Medulla oblongata (tissue), 1 donor: ENCODE results near the gene PAK3.

ENCODE experiments used
- DNase-seq: peaks from one replicate; pipeline ENCODE4 v3.0.0-alpha.2; 2015; ENCODE audit errors: extremely low spot score

PAK3 gene

GRCh38 chrX:111095974-111096895, at the start of gene PAK3:
Gene PAK3, plus strand, starts transcription at chrX:111096191. Its CDS starts 26,913 bp downstream, at chrX:111123104.
- peak; percentile 2 for DNase-seq

- DNase-seq: no peak
Measured at GRCh38 chrX:111047575-111047974, 48.4 kb upstream of the PAK3 start.

GRCh38 chrX:111052478-111052877, 43.5 kb upstream of the PAK3 start:
- no peak for DNase-seq

DNA sequence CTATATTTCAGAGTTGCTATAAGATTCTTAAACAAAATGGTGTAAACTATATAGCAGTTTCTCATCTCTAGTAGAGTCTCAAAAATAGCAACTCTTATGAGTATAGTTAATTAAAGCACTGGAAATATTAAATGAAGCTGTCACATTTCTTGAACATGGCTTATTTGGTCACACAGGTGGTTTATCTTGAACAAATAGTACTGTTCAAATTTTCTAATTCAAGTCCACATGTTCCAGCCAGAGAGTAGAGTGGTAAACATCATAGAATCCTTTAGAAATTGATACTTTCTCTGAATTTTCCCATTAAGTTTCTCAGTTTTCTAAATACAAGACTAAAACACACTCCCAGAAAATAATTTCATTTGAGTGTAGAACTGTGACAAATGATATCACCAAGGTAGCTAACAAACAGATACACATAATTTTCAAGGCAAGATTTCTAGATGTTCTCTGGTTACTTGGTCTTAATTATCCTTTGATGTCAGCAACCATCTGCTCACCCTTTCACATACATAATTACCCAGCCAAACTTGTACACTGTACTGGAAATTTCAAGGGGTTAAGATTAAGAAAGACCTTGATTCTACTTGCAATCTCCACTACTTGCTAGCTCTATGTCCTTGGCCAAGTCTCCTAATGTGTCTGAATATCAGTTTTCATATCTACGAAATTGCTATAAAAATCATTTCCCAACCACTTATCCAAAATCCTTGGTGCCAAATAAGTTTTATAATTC, 24.3 kb upstream of the PAK3 start:
- DNase-seq: no peak

DNA sequence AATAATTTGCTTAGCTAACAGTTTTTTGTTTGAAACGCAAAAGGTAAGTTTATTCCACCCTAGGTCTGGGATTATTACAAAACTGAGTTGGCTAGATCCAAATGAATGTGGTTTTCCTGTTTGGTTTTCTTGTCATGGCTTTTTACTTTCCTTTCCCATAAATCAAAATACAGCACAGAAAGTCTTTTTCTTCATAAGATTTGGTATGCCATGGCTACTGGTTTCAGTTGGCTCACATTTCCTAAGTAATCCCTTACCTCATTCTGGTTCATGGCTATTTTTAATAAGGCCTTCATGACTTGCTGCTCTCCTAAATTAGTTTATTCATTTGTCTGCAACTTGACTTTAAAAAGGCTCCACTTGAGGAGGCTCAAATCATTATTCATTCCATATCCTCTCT, 12.9 kb upstream of the PAK3 start:
- DNase-seq: no peak

DNA sequence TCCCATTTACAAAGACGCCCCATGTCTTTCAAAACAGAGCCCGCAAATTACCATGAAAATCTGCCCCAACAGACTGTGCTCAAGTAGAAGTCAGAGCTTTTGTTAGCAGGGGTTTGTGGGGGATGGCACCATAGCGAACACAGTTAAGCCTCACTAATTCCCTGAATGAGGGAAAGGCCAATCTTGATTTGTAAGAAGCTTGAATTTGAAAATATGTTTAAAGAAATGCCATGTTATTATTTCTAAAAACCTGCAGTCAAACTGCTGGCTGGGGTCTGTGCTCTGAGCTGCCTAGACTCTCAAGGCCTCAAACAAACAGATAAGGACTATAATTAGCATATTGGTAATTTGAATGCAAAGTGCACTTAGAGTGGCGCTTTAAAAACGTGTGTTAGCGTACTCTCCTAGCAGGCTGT, 9.4 kb upstream of the PAK3 start:
- DNase-seq: no peak

DNA sequence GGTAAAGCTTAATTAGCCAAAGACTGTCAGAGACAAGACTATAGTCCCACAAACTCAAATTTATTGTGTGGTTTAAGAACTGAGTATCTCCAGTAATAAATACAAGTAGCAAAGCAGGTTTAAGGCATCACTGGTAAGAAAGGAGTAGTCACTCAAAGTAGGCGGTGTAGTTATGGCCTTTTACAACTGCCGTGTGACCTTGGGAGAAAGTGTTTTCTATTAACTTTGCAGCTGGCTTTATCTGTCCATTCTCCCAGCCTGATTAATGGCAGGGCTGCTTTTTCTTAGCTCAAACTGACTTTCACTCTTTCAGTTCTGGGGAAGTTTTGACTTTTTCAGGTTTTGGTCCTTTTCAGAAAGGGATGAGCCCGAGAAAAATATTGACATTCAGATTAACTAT, 7.4 kb upstream of the PAK3 start:
- DNase-seq: no peak

DNA sequence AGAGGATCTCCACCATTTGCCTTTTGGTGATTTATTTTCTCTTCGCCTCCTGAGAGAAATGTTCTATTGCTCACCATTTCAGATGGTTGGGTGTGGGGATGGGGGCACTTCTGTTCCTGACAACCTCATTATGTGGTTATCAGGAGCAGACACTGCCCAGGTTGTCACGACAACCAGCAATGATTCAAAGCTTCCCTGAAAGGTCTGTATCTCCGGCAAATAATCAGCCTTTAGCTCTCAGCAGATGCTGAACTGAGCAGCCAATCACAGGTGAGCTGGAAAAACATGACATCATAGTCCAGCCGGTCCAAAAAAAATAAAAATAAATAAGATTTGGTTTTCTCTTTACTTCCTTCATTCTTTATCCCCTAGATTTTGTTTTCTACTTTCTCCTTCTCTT, 5.5 kb upstream of the PAK3 start:
- DNase-seq: no peak

GRCh38 chrX:111098874-111099273, 2.9 kb downstream of the PAK3 start:
- peak; percentile 3 for DNase-seq

GRCh38 chrX:111100191-111100590, 4.2 kb downstream of the PAK3 start:
- DNase-seq: peak; percentile 37

DNA sequence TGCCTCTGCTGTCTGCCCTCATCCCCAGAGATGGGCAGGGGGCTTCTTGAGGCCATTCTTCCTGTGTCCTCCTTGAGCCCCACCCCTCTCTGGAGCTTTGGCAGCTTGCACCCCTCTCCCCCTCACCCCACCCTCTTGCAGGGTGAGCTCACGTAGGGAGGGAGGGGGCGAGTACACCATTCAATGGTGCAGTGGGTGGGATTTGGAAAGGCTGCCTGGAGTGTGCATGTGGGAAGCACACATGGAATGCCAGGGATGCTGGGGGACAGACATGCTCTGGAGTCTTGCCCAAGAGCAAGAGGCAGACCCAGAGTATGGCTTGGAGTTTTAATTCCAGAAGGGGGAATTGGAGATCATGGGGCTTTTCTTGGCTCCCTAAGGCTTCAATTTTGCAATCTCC, 5.6 kb downstream of the PAK3 start:
- DNase-seq: no peak

GRCh38 chrX:111102636-111103035, 6.6 kb downstream of the PAK3 start:
- DNase-seq: no peak

DNA sequence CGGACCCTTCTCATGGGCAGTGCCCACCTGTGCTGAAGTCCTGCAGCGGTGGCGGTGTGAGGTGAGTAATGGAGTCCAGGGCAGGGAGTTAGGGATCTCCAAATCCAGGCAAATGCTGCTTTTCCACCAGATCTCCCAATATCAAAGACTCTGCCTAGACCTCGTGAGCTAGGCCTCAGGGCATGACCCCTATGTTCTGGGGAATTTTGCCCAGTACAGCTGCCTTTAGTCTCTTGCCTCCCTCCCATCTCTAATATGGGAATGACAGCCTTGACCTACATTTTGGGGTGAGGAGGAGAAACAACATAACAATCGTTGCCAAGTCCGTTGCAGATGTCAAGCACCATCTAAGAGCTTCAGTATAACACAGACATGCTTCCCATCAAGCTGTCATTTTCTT, 7.3 kb downstream of the PAK3 start:
- DNase-seq: no peak

DNA sequence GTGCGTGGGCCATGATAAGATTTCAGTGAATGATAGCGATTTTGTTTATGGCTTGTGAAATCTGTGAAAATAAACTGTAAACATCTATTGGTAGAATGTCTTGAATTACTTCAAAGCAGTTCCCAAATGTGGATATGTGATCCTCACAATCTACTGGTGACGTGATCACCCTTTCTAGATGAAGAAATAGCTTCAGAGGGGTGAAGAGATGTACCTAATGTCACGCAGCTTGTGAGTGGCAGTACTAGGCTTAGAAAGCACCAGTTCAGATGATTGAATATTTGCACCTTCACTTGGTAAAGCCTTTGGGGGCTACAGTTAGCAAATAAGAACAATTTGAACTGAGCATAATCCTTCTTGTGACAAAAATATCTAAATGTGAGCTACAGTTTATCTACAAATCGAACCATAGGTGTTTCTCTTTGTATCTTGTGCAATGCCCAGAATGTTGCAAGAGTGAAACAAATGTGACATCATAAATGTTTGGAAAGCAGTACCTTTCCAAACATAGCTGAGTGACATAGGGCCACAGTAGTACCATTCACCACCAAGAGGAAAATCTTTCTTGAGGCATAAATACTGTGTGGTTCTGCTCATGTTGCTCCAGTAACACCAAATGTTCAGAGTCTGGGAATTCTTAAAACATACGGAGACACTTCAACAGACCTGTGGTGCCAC, 14.2 kb downstream of the PAK3 start:
- no peak for DNase-seq

DNA sequence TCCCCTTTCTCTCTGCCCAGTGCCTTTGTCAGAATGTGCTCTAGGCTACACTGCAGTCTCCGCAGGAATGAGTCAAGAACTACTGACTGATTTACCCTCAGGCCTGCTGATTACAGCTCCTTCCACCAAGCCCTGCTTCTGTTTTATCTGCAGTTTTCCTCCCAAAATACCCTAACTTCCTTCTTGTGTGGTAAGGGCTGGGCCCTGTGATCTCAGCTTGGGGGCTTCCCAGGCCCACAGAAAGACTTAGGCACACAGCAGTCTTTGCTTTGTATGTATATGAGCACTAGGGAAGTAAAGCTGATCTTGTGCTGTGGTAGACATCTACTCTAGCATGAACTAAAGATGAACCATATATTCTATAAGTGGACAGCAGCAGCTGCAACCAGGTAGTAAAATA, 18.8 kb downstream of the PAK3 start:
- DNase-seq: no peak

DNA sequence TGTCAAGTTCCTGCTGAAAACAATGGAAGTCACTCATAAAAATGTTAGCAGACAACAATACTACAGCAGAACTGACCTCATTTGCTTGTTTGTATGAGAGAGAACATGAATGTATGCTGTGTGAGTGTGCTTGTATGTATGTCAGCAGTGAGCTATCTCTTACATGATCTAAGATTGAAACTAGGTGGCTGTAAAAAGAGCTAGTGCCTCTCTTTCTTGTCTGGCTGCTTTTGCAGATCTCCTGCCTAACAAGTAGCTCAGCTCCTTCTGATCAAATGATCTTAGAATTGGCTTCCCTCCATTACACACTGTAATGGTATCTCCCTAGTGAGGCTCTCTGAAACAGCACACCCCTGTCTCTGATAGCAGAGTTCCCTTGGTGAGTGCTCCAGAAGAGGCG, 20.7 kb downstream of the PAK3 start:
- DNase-seq: no peak

DNA sequence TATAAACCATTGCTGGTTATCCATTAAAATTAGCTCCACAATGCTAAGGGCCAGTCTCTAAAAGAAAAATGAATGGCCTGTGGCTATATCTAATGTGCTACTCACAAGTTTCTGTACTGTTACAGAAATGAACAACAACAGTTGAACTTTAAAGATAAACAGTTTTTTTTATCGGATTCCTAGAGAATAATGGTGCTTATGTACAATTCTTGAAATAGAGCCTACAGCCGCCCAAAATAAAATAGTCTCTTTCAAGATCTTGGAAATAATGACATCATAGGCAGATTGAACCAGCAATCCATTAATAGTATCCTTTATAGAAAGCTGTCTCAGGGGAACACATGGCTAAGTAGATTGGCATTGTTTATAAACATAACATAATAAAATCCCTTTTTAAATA, 23.4 kb downstream of the PAK3 start:
- no peak for DNase-seq

DNA sequence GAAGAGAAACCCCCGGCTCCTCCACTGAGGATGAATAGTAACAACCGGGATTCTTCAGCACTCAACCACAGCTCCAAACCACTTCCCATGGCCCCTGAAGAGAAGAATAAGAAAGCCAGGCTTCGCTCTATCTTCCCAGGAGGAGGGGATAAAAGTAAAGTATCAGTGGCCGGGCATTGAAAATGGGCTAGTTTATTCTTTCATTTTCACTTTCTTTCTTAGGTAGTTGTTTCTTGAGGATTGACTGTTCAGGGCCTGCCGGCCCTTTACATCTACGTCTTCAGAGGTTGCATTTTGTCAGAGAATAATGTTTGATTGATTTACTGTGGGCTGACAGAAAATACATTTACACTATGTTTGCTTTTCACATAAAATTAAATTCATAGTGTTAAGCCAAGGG, 27.1 kb downstream of the PAK3 start:
- no peak for DNase-seq

- DNase-seq: no peak
Measured at GRCh38 chrX:111123606-111124179, 27.7 kb downstream of the PAK3 start.

DNA sequence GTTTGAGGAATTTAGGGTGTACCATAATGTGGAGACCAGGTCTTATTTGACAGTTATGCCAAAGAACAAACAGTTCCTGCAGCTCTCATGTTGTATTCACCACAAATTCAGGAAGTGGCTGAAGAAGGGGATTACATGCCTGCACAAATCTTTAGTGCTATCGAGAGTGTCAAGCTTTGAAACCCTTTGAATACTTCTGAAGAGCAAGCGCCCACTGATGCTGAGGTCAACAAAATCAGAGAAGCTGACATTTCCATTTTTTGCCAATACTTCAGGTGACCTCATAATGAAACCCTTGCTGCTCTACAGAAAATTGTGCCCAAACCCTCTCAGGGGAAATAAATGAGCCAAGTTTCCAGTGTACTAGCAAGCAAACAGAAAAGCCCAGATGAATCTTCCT, 28.4 kb downstream of the PAK3 start:
- no peak for DNase-seq

DNA sequence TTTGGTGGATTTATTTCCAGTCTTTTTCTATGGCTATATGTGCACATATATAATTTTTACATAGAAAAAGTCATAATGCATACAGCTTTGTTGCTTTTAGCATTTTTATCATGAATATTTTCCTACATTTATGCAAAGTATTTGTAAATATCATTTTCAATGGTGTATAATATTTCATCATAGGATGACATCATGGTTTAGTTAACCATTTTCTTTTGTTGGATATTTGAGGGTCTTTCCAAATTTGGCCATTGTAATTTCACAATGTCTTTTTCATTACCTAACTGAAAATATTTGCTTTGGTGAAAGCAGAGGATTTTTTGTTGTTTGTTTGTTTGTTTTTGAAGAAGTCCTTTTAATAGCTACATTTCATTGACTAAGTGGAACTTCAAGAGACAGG, 31.0 kb downstream of the PAK3 start:
- DNase-seq: no peak

DNA sequence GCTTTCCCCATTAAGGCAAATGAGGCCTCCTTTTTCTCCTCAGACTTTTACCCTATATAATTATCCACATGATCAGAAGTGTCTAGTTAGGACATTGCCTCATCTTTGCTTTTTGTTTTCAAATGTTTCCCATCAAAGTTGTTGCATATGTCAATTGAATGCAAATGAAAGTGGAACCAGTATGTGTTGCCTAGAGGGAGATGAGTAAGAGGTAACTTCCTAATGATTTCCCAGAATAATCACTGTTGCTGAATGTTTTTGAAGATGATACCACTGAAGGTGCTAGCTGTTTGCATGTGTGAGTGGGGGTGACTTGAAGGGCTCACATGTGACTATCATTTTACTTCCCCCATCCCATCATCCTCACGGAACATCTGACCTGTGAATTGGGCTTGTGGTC, 33.9 kb downstream of the PAK3 start:
- no peak for DNase-seq
